Measurements from ENCODE around the gene COL20A1.
"Not testable (repeated sequence)": the region's sequence is repeated elsewhere in the genome, so short reads cannot be mapped to it uniquely, and the experiment has no call there.

The COL20A1 gene

DNA sequence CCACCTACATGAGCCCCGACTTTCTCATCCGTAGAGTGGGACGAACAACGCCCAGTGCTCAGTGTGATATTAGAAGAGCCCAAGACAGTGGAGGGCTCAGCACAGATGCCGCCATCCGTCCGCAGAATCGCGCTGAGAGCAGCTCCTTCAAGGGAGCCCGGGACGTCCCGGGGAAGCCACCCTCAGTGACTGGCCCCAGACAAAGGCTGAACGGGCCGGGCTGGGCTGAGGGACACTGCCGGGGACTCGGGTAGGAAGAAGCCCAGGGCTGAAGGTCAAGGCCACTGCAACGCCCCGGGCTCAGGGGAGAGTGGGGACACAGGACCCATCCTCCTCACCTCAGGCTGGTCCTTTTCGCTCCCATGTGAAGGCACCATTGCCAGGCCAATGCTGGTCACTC is 81.0 kb downstream of the COL20A1 start:
- H3K4me3 ChIP-seq (ENCODE audit: low read length): no peak overlapping the region

GRCh38 chr20:63374504-63374903 is 81.5 kb downstream of the COL20A1 start:
- Histone ChIP-seq H3K36me3 (ENCODE audit: control insufficient read depth, insufficient read depth, low read length, severe bottlenecking) (no peaks in the 10 kb centered on the region), H3K9me3 (ENCODE audit: control insufficient read depth, low read length) (no peaks in the 10 kb centered on the region), H3K4me1 (ENCODE audit: control insufficient read depth, insufficient read depth, low read length) (no peaks in the 10 kb centered on the region), H3K4me3 (ENCODE audit: low read length) (no peak overlapping the region), H3K27me3 (replicated peaks; ENCODE audit: control insufficient read depth, insufficient read depth, low read length) (peaks cover 69% of the 10 kb centered on the region), H3K9ac (ENCODE audit: low read length) (no peak overlapping the region)
- DNase-seq (ENCODE audit: low read depth): no peak

More for the DNA sequence above, 81.0 kb downstream of the COL20A1 start:
- Histone ChIP-seq H3K9ac (ENCODE audit: low read length) (no peak overlapping the region), H3K9me3 (ENCODE audit: control insufficient read depth, low read length) (no peaks in the 10 kb centered on the region), H3K36me3 (ENCODE audit: control insufficient read depth, insufficient read depth, low read length, severe bottlenecking) (no peaks in the 10 kb centered on the region), H3K4me1 (ENCODE audit: control insufficient read depth, insufficient read depth, low read length) (no peaks in the 10 kb centered on the region), H3K27me3 (replicated peaks; ENCODE audit: control insufficient read depth, insufficient read depth, low read length) (peaks cover 74% of the 10 kb centered on the region)
- DNase-seq (ENCODE audit: low read depth): no peak

GRCh38 chr20:63375438-63375837 is 82.5 kb downstream of the COL20A1 start:
- H3K4me1 ChIP-seq (ENCODE audit: control insufficient read depth, insufficient read depth, low read length): no peaks in the 10 kb centered on the region

GRCh38 chr20:63376283-63377250 is 83.6 kb downstream of the COL20A1 start:
- peaks cover 59% of the 10 kb centered on the region for H3K27me3 ChIP-seq (replicated peaks; ENCODE audit: control insufficient read depth, insufficient read depth, low read length)
- H3K36me3 ChIP-seq (ENCODE audit: control insufficient read depth, insufficient read depth, low read length, severe bottlenecking): no peaks in the 10 kb centered on the region
- no peak overlapping the region for H3K9ac ChIP-seq (ENCODE audit: low read length)
- no peaks in the 10 kb centered on the region for H3K9me3 ChIP-seq (ENCODE audit: control insufficient read depth, low read length)
- no peak overlapping the region for H3K4me3 ChIP-seq (ENCODE audit: low read length)
- no peak for DNase-seq (ENCODE audit: low read depth)
- H3K4me1 ChIP-seq (ENCODE audit: control insufficient read depth, insufficient read depth, low read length): no peaks in the 10 kb centered on the region

More at GRCh38 chr20:63375438-63375837, 82.5 kb downstream of the COL20A1 start:
- Histone ChIP-seq H3K9ac (ENCODE audit: low read length) (no peak overlapping the region), H3K4me3 (ENCODE audit: low read length) (no peak overlapping the region), H3K27me3 (replicated peaks; ENCODE audit: control insufficient read depth, insufficient read depth, low read length) (peaks cover 61% of the 10 kb centered on the region), H3K36me3 (ENCODE audit: control insufficient read depth, insufficient read depth, low read length, severe bottlenecking) (no peaks in the 10 kb centered on the region), H3K9me3 (ENCODE audit: control insufficient read depth, low read length) (no peaks in the 10 kb centered on the region)
- no peak for DNase-seq (ENCODE audit: low read depth)

- H3K27me3 ChIP-seq (replicated peaks; ENCODE audit: control insufficient read depth, insufficient read depth, low read length): peaks cover 60% of the 10 kb centered on the region
- no peak for DNase-seq (ENCODE audit: low read depth)
- H3K4me1 ChIP-seq (ENCODE audit: control insufficient read depth, insufficient read depth, low read length): no peaks in the 10 kb centered on the region
- no peaks in the 10 kb centered on the region for H3K36me3 ChIP-seq (ENCODE audit: control insufficient read depth, insufficient read depth, low read length, severe bottlenecking)
- no peak overlapping the region for H3K4me3 ChIP-seq (ENCODE audit: low read length)
- H3K9ac ChIP-seq (ENCODE audit: low read length): no peak overlapping the region
- H3K9me3 ChIP-seq (ENCODE audit: control insufficient read depth, low read length): no peaks in the 10 kb centered on the region
These were observed 84.4 kb downstream of the COL20A1 start for GRCh38 chr20:63377256-63377941.

- Histone ChIP-seq H3K4me1 (ENCODE audit: control insufficient read depth, insufficient read depth, low read length) (no peaks in the 10 kb centered on the region), H3K9me3 (ENCODE audit: control insufficient read depth, low read length) (no peaks in the 10 kb centered on the region), H3K36me3 (ENCODE audit: control insufficient read depth, insufficient read depth, low read length, severe bottlenecking) (no peaks in the 10 kb centered on the region), H3K27me3 (replicated peaks; ENCODE audit: control insufficient read depth, insufficient read depth, low read length) (peaks cover 58% of the 10 kb centered on the region), H3K4me3 (ENCODE audit: low read length) (no peak overlapping the region), H3K9ac (ENCODE audit: low read length) (no peak overlapping the region)
- no peak for DNase-seq (ENCODE audit: low read depth)
These were observed 85.0 kb downstream of the COL20A1 start for GRCh38 chr20:63377951-63378381.

- no peak for DNase-seq (ENCODE audit: low read depth)
- Histone ChIP-seq H3K36me3 (ENCODE audit: control insufficient read depth, insufficient read depth, low read length, severe bottlenecking) (no peaks in the 10 kb centered on the region), H3K4me3 (ENCODE audit: low read length) (no peak overlapping the region), H3K4me1 (ENCODE audit: control insufficient read depth, insufficient read depth, low read length) (no peaks in the 10 kb centered on the region), H3K27me3 (replicated peaks; ENCODE audit: control insufficient read depth, insufficient read depth, low read length) (peaks cover 59% of the 10 kb centered on the region), H3K9me3 (ENCODE audit: control insufficient read depth, low read length) (no peaks in the 10 kb centered on the region), H3K9ac (ENCODE audit: low read length) (no peak overlapping the region)
These were observed 85.6 kb downstream of the COL20A1 start for GRCh38 chr20:63378626-63379025.

DNA sequence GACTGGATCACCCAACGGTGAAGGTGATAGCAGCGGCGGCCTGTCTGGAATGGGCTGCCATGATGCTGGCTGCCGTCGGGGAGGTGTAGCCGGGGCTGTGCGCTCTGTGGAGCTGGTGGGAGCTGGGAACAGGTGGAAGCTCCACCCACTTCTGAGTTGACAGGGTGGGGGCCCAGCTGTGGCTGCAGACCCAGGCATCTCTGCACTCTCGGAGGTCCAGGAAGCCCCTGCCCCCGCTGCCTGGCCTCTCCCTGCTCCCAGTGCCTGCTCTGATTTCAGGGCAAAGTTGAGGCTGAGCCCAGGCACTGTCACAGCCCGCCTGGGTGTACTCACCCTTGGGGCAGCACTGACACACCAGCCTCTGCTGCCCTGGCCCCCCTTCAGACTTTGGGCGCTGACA is 86.3 kb downstream of the COL20A1 start:
- Histone ChIP-seq H3K4me3 (ENCODE audit: low read length) (no peak overlapping the region), H3K4me1 (ENCODE audit: control insufficient read depth, insufficient read depth, low read length) (no peaks in the 10 kb centered on the region), H3K27me3 (replicated peaks; ENCODE audit: control insufficient read depth, insufficient read depth, low read length) (peaks cover 55% of the 10 kb centered on the region), H3K9me3 (ENCODE audit: control insufficient read depth, low read length) (no peaks in the 10 kb centered on the region), H3K9ac (ENCODE audit: low read length) (no peak overlapping the region), H3K36me3 (ENCODE audit: control insufficient read depth, insufficient read depth, low read length, severe bottlenecking) (no peaks in the 10 kb centered on the region)
- no peak for DNase-seq (ENCODE audit: low read depth)

DNA sequence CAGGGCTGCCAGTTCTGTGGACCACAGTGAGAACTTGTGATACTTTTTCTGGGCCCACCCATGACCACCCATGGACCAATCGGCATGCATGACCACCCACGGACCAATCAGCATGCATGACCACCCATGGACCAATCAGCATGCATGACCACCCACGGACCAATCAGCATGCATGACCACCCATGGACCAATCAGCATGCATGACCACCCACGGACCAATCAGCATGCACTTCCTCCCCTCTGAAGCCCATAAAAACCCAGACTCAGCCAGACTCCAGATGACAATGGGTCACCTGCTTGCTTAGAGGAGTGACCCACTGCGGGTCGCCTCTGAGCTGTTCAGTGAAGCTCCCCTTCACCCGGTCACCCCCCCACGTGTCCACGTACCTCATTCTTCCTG is 86.9 kb downstream of the COL20A1 start:
- not testable (repeated sequence) for H3K9ac ChIP-seq (ENCODE audit: low read length); H3K36me3 ChIP-seq (ENCODE audit: control insufficient read depth, insufficient read depth, low read length, severe bottlenecking); H3K4me1 ChIP-seq (ENCODE audit: control insufficient read depth, insufficient read depth, low read length); H3K4me3 ChIP-seq (ENCODE audit: low read length); H3K9me3 ChIP-seq (ENCODE audit: control insufficient read depth, low read length); DNase-seq (ENCODE audit: low read depth)
- peaks cover 50% of the 10 kb centered on the region for H3K27me3 ChIP-seq (replicated peaks; ENCODE audit: control insufficient read depth, insufficient read depth, low read length)

DNA sequence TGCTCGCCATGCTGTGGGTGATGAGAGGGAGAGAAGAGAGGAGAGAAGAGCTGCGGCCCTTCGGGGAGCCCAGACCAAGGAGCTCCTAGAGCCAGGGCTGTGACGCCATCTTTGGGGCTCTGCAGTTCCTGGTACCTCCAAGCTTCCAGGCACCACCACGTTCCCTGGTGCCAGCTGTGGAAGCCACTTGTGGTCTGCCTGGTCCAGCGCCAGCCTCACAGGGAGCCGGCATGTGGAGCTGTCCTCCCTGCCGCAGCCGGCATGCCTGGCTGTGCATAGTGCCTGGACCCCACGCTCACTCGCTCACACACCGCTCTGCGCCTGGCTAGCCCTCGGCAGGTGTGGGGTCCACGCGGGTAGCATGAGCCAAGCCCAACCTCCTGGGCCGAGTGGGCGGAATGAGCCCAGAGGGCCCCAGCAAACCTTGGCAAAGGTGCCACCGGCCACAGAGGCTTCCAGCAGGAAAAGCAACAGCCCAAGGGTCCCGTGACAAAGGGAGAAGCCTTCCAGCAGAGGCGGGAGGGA is 87.4 kb downstream of the COL20A1 start:
- no peak overlapping the region for H3K4me3 ChIP-seq (ENCODE audit: low read length)
- no peak overlapping the region for H3K9ac ChIP-seq (ENCODE audit: low read length)
- no peak for DNase-seq (ENCODE audit: low read depth)
- no peaks in the 10 kb centered on the region for H3K36me3 ChIP-seq (ENCODE audit: control insufficient read depth, insufficient read depth, low read length, severe bottlenecking)
- peaks cover 1% of the 10 kb centered on the region for H3K9me3 ChIP-seq (ENCODE audit: control insufficient read depth, low read length)
- H3K4me1 ChIP-seq (ENCODE audit: control insufficient read depth, insufficient read depth, low read length): no peaks in the 10 kb centered on the region
- peaks cover 47% of the 10 kb centered on the region for H3K27me3 ChIP-seq (replicated peaks; ENCODE audit: control insufficient read depth, insufficient read depth, low read length)

GRCh38 chr20:63381781-63382431 is 88.9 kb downstream of the COL20A1 start:
- Histone ChIP-seq H3K27me3 (replicated peaks; ENCODE audit: control insufficient read depth, insufficient read depth, low read length) (peaks cover 39% of the 10 kb centered on the region), H3K36me3 (ENCODE audit: control insufficient read depth, insufficient read depth, low read length, severe bottlenecking) (no peaks in the 10 kb centered on the region), H3K4me1 (ENCODE audit: control insufficient read depth, insufficient read depth, low read length) (no peaks in the 10 kb centered on the region), H3K9me3 (ENCODE audit: control insufficient read depth, low read length) (peaks cover 15% of the 10 kb centered on the region), H3K9ac (ENCODE audit: low read length) (no peak overlapping the region), H3K4me3 (ENCODE audit: low read length) (no peak overlapping the region)
- peak; percentile 53 for DNase-seq (ENCODE audit: low read depth)
